GM19193 (cell line): ENCODE data around the gene IL18RAP.

Experiments used
- POLR2A ChIP-seq: IDR thresholded peaks from 4 replicates; pipeline ENCODE4 v1.6.1; 2011; ENCODE audit not compliant: insufficient read depth, insufficient read length; ENCODE audit errors: extremely low read depth

The IL18RAP gene

DNA sequence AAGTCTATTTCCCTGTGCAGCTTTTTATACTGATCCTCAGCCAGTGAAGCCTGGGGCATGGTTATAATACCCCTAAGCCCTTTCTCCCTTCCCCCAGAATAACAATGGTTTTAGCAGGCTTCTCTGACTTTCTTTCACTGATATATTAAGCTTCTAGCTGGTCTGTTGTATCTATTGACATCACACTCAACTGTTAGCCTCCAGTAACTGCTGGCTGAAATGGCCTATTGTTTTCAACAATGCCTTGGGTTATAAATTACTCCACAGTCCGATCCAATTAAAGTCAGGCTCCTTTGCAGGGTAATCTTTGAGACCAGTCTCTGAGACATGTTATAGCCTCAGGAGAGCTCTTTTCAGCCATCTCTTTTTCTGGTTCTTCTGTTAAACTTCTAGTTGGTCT is 47.2 kb downstream of the IL18RAP start:
- TF ChIP-seq POLR2A: no peak

DNA sequence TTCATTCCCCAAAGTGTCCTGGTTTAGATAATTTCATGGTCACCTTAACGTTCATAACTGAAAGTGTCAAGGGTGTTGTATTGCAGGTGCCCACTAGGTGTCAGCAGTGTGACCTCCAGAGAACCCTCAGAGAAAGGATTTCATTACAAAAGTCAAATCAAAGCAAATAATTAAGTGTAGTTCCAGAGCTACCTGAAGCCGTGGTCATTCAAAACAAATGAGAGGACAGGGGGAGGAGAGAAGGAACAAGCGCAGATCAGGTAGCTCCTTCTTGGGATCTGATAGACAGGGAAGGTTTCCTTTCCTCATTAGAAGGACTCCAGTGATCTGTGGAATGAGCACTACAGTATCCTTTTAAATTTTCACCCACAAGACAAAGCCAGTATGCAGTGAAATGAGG is 50.1 kb downstream of the IL18RAP start, which contains the start of gene SLC9A4:
TSS of gene SLC9A4 (plus strand) at position 207 of the 400 bp plus-strand sequence. CDS start 534 bp downstream, outside the sequence.
- no peak for TF ChIP-seq POLR2A

DNA sequence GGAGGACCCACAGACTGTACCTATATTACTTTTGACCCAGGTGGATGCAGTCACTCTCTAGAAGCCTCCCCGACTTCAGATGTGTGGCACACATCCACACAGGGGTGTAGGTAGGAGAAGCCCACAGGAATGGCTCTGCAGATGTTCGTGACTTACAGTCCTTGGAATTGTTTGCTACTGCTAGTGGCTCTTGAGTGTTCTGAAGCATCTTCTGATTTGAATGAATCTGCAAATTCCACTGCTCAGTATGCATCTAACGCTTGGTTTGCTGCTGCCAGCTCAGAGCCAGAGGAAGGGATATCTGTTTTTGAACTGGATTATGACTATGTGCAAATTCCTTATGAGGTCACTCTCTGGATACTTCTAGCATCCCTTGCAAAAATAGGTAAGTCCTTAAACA is 50.7 kb downstream of the IL18RAP start:
- TF ChIP-seq POLR2A: no peak

DNA sequence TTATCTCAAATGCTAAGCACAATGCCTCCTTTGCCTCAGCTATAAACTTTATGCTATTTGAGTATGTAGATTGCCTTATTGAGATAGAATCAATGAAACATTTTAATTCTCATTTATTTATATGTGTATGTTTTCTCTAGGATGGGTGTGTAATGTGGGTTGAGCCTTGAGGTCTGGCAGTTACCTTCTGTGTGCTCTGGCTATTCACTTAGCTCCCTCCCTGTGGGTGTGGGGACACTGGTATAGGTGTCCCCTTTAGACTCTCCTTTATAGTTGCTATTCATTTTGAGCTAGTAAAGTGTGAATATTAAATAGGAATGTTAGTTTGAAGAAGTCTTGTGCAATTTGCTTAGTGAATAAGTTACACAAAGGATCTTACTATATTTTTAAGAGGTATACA is 51.8 kb downstream of the IL18RAP start:
- no peak for TF ChIP-seq POLR2A

DNA sequence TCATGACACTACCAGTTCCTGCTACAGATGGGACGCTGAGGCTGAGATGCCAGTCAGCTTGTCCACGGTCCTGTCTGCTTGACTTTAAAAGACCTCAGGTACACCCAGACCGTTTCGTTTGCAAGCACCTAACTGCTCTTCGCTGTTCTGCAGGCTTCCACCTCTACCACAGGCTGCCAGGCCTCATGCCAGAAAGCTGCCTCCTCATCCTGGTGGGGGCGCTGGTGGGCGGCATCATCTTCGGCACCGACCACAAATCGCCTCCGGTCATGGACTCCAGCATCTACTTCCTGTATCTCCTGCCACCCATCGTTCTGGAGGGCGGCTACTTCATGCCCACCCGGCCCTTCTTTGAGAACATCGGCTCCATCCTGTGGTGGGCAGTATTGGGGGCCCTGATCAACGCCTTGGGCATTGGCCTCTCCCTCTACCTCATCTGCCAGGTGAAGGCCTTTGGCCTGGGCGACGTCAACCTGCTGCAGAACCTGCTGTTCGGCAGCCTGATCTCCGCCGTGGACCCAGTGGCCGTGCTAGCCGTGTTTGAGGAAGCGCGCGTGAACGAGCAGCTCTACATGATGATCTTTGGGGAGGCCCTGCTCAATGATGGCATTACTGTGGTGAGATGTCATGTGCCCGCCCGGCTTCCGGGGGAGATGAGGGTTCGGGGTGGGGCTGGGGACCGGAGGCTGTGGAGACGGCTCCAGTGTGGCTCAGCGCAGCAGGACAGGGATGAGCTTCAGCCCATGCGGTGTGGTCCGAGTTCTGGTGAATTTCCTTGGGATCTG is 55.9 kb downstream of the IL18RAP start:
- TF ChIP-seq POLR2A: no peak

DNA sequence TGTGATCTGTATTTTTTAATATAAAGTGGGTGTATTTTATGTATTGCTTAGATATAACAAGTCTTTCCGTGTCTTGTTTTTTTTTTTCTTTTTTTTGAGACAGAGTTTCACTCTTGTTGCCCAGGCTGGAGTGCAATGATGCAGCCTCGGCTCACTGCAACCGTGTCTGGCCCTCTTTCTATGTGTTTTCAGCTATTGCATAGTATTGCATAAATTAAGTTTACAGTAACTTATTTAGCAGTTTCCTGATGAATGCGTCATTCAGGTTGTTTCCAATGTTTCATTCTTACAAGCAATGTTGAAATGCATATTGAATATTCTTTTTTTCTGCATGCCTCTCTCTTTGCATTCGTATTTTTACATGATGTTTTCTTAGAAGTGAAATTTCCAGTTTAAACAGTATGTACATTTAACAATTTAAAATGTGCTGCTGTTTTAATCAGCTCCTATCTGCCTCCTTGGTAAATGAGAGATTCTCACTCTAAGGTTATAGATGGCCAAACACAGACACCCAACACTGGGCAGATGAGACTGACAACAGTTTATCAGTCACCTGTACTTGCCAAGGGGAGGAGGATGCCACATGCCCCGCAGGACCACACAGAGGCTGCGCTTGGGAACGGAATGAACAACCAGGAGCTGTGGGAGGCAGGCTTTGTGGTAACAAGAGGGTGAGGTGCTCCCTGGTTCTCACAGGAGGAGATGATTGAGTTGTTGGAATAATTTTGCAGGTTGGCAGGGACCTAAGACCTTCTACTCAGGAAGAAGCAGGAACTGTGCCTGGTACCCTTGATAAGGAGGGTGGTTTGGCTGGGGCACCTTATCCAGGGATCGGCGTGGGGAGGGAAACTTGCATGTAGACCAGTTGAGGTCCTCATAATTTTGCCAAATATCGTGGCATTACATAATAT is 57.6 kb downstream of the IL18RAP start:
- TF ChIP-seq POLR2A: no peak

DNA sequence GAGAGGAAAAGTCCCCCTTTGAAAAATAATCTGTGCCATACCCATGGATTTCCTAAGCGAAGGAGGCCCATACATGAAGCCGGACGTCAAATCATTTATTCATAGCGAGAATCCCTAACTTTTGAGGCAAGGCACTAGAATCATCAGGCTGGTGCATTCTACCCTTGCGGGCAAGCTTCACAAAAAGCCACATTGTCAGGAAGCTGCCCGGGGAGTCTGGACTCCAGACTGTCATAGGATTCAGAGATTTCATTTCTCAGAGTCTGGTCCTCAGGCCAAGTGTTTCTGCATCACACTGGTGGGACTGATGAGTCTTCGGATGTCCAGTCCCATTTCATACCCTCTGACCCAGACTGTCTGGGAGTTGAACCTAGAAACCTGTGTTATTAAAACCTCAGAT is 59.0 kb downstream of the IL18RAP start:
- TF ChIP-seq POLR2A: no peak

DNA sequence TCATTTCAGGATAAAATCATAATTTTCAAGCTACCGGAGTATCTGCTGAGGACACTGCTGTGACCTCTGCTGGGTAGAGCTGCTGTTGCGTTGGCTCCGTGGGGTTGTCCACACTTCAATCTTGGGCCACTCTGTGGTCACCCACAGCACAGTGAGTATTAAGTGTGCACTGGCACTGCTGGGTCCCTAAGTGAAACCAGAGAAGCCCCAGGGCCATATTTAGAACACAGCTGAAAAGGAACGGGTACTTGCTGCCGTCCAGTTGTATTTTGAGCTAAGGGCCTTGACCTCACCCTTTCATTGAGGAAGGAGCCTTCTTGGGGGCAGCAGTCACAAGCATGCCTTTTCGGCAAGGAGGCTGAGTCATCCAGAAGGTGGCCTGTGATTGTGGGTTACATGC is 60.1 kb downstream of the IL18RAP start:
- TF ChIP-seq POLR2A: no peak

DNA sequence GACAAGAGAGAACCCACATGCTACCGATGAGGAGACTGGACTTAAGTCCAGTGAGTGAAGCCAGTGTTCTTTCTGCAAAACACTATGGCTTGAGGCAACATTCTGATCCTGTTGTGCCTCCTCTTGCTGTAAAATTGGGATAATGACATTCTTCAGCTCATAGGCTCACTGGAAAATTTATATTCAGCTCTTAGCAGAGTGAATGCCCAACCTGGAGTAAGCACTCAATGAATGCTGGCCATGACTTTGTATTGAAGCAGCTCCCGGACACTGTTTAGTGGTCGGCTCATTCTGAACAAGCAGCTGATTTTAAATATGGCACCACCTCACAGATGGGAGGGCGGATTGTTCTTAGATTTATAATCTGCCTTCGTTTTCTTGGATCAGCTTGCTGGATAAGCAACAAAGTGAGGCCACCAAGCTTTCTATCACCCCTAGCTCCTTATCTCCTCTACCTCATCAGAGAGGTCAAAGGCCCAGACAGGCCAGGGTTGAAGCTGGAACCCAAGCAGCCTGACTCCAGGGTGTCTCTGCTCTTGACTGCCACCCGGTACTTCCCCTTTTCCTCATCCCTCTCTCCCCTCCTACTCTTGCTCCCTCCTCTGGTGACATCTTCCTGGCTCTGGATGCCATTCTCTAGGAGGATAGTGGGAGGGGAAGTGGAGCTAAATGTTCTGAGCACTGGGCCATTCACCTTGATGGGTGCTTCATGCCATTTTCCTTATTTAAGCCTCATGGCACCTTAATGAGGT is 61.5 kb downstream of the IL18RAP start:
- no peak for TF ChIP-seq POLR2A

DNA sequence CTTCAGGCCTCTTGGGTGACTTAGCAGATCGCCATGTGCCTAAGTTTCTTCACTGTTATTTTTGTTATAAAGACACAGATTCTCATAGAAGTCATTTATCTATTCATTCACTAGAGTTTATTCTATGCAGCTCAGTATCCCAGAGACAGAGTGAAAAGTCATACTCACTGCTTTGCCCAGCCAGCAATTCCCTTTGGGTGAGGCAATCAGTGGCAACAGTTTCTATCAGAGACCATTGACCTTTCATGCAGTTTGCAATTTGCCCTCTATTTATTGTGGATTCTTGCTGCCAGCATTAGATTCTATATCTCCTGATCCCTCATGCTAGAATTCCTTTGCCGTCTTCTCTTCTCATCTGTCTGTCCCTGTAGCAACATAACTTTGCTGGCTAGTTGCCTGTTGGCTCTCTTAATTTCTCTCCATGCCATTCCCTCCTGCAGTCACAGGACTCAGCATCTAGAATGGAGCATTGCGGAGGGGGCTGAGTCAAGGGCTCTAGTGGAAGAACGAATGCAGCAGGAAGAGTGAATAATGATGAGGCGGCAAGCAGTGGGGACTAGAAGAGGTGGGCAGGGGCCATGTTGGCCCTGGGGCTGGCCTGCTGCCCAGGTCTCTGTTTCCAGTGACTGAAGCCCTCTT is 62.3 kb downstream of the IL18RAP start:
- TF ChIP-seq POLR2A: no peak

DNA sequence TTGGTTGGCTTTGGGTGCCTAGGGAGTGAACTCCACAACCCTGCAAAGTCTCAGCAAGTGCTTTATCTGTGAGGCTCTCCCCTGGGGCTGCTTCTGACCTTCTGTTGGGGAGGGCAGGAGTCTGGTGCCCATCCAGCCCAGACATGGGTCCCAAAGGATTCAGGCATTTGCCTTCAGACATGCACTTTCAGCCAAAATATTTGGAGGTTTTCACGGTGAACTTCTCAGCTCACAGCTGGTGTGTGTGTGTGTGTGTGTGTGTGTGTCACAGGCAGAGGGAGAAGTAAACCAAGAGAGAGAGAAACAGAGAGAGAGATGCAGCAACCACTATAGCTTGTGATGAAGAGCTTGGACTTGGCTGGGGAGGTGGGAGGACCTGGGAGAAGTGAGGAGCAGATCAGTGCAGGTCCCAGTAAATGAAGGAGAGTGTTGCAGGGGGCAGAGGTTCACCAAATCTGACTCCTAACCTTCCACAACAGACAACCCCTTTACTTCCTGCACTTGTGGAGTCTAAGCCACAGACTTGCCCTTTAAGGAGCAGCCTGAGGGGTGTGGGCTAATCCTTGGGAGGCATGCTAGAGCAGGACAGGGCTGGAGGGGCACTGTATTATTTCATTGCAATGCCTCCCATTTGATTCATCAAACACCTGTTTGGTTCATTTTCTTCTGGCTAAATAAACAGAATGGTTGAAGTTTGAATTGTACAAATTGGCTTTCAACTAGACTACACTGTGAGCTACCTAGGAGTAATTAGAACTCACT is 64.2 kb downstream of the IL18RAP start:
- TF ChIP-seq POLR2A: no peak

DNA sequence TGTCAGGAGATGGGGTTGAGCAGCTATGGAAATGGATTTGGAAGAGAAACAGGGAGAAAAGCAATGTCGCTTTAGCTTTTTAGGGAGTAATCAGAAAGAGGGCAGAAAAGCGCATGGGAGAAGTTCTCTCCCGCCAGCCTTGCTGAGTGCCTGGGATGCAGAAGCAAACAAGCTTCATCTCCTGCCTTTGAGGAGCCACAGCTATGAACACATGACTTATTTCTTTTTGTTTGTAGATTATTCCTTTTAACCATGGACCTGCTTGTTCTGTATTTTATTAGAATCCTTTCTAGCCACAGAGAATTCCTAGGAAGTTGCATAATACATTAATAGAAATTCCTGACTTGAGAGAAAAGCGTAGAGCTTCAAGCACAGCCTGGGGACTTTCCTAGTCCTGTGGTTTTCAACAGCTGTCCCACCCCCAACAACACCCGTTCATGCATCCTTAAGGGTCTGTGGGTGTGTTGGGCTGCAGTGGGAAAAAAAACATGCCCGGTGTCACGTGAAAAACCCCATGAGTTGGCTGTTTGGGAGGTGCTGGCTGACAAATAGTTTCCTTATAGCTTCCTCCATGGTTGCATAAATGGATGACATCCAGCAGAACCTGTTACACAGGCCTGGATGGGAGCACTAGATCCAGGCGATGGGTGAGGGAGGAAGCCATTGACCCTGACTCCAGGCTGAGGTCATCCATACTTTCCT is 65.0 kb downstream of the IL18RAP start:
- TF ChIP-seq POLR2A: no peak

DNA sequence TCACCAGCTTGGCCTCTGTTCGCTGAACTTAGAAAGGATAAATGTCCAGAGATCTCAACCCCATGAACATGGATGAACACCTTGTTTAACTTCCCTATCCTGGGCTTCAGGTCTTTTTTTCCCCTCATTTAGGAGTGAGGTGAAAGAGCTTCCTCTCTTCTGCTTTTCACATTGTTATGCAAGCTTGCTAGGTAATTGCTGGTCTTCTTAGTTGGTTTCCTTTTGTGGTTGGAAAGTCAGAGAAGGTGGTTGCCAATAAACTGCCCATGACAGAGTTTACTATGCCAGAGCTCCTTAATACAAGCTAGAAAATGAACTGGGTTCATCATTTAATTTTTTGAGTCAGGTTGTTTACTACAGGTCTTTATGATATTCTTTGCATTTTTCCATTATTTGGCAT is 66.7 kb downstream of the IL18RAP start:
- TF ChIP-seq POLR2A: no peak
